Measurements from ENCODE around the gene HDAC4. TPM values are rescaled to one million over a fixed set of nuclear protein-coding genes. Genes with fewer than 3 reads are reported as not detected.

Gene HDAC4
- total RNA-seq, 2 donors from 2014 or later = 34.1 to 39.1 TPM

DNA sequence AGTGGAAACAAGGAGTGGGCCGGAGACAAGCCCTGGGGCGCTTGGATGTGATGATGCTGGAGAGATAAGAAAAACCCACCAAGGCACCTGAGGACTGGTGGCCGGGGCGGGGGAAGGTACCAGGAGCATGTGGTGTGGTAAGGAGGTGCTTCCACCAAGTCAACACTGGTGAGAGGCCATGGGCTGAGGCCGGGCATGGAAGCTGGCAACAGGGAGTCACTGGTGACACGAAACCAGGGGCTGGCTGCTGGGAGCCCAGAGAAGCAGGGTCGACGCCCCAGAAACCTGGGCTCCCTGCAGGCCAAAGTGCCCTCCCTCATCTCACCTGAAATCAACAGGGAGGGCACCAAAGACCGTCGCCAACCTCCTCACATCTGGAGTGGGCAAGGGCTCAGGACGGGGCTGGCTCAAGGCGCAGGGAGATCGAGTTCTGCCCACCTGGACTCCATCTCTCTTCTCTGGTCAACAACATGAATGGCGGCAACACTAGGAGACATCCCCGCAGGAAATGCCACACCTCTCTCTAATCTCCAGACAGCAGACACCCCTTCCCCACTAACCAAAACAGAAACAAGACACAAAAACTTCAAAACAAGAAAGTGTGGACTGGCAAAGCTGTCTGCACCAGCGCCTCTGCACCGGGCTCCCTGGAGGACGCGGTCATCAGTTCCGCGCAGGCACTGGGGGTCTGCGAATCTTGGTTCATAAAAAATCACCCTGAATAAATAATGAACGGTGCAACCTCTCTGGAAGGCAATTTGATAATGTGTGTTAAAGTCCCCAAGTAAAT lies 185.5 kb downstream of the HDAC4 start:
- Mint-ChIP-seq H3K36me3 (peaks cover 4 to 8% of the 10 kb centered on the region in 2 donors), H3K9me3 (no peaks in the 10 kb centered on the region), H3K27ac (peak overlapping the region in 1 of 2 donors; percentile 41)
- ATAC-seq = no peak
- DNase-seq (ENCODE audit: low spot score in 2 of 2) = no peak

DNA sequence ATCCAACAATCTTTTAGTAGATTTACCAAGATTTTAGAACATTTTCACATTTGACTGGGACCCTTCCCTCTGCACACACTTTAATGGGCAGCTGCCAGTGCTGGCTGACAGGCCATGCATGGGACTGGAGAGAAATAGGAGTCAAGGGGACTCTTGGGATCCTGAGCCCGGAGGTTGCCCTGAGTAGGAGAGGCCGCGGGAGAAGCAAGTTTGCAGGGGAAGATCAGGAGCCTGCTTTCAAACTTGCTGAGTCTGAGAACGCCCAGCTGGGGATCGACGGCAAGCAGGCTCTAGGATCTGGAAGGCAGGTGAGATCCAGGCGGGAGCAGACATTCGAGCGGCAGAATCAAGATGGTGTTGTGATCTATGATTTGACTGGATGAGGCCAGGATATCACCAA lies 186.1 kb downstream of the HDAC4 start:
- no peak overlapping the region for H3K27ac Mint-ChIP-seq
- no peak for ATAC-seq

GRCh38 chr2:239213643-239214101 lies 187.1 kb downstream of the HDAC4 start:
- ATAC-seq = no peak
- Mint-ChIP-seq H3K36me3 (peaks cover 4 to 8% of the 10 kb centered on the region in 2 donors), H3K27ac (no peak overlapping the region), H3K9me3 (no peaks in the 10 kb centered on the region)
- DNase-seq (ENCODE audit: low spot score in 2 of 2) = no peak

More for the DNA sequence above, 186.1 kb downstream of the HDAC4 start:
- no peaks in the 10 kb centered on the region for H3K9me3 Mint-ChIP-seq
- DNase-seq (ENCODE audit: low spot score in 2 of 2) = no peak
- peaks cover 4 to 8% of the 10 kb centered on the region in 2 donors for H3K36me3 Mint-ChIP-seq

- Mint-ChIP-seq H3K9me3 (no peaks in the 10 kb centered on the region), H3K27ac (no peak overlapping the region), H3K36me3 (peaks cover 4 to 8% of the 10 kb centered on the region in 2 donors)
- no peak for DNase-seq (ENCODE audit: low spot score in 2 of 2)
- ATAC-seq = no peak
These were observed 187.7 kb downstream of the HDAC4 start for GRCh38 chr2:239212929-239213642.

DNA sequence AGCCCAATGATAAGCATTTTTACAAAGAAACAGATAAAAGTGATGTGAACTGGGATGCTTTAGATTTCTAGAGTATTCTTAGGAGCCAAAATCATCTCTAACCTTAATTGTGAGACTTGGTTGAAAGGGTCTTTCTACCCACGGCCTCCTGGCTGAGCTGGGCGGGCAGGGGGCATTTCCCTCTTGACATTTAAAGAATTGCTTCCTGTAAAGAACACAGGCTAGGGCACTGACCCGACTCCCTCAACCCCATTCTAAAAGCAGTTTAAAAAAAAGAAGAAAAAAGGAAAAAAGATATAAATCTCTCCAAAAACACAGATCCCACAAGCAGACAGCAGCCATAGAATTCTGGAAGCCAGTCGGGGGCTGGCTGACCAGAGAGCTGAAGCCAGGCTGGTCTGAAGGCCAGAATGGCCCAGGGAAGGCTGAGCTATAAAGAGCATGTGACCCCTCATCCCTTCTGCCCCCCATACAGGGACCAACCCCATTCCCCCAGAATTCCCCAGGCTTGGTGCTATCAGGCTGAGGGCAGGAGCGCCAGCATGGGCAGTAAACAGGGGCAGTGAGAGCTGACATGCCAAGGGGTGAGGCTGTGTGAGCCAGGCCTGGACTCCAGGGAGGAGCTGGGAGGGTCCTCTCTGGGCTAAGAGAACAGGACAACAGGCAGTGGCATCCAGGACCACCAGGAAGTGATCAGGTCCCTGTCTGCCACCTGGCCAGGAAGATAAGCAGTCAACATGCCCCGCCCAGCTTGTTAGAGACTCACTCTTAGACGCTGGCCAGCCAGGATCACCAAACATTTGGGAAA lies 188.5 kb downstream of the HDAC4 start:
- peak overlapping the region in 1 of 2 donors; percentile 57 for H3K27ac Mint-ChIP-seq
- DNase-seq (ENCODE audit: low spot score in 2 of 2) (peak in 1 of 2 donors; percentile 18), ATAC-seq (no peak)
- H3K36me3 Mint-ChIP-seq = peaks cover 4 to 8% of the 10 kb centered on the region in 2 donors
- H3K9me3 Mint-ChIP-seq = no peaks in the 10 kb centered on the region

GRCh38 chr2:239211396-239212094 lies 189.3 kb downstream of the HDAC4 start:
- Mint-ChIP-seq H3K9me3 (no peaks in the 10 kb centered on the region), H3K27ac (peak overlapping the region in 1 of 2 donors; percentile 57), H3K36me3 (peaks cover 4 to 8% of the 10 kb centered on the region in 2 donors)
- ATAC-seq (peak; percentile 44 to 70), DNase-seq (ENCODE audit: low spot score in 2 of 2) (no peak)

GRCh38 chr2:239209783-239210182 lies 191.0 kb downstream of the HDAC4 start:
- ATAC-seq (no peak), DNase-seq (ENCODE audit: low spot score in 2 of 2) (no peak)
- peaks cover 3 to 5% of the 10 kb centered on the region in 2 donors for H3K36me3 Mint-ChIP-seq
- H3K27ac Mint-ChIP-seq = no peak overlapping the region
- H3K9me3 Mint-ChIP-seq = no peaks in the 10 kb centered on the region

- ATAC-seq (no peak), DNase-seq (ENCODE audit: low spot score in 2 of 2) (no peak)
- Mint-ChIP-seq H3K9me3 (no peaks in the 10 kb centered on the region), H3K36me3 (no peaks in the 10 kb centered on the region), H3K27ac (no peak overlapping the region)
These were observed 192.2 kb downstream of the HDAC4 start for GRCh38 chr2:239208465-239209180.

GRCh38 chr2:239206851-239207250 lies 194.0 kb downstream of the HDAC4 start:
- H3K27ac Mint-ChIP-seq = no peak overlapping the region
- H3K9me3 Mint-ChIP-seq = no peaks in the 10 kb centered on the region
- no peak for ATAC-seq
- DNase-seq (ENCODE audit: low spot score in 2 of 2) = no peak
- H3K36me3 Mint-ChIP-seq = no peaks in the 10 kb centered on the region

DNA sequence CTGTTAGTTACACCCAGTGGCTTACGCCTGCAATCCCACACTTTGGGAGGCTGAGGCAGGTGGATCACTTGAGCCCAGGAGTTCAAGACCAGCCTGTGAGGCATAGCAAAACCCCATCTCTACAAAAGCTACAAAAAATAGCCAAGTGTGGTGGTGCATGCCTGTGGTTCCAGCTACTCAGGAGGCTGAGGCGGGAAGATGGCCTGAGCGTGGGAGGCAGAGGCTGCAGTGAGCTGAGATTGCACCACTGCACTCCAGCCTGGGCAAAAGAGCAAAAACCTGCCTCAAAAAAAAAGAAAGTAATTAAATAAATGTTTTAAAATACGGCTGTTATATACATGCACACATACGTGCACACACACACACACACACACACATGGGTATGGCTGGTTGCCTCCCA lies 194.8 kb downstream of the HDAC4 start:
- ATAC-seq (no peak), DNase-seq (ENCODE audit: low spot score in 2 of 2) (no peak)
- Mint-ChIP-seq H3K27ac (no peak overlapping the region), H3K9me3 (no peaks in the 10 kb centered on the region), H3K36me3 (no peaks in the 10 kb centered on the region)

DNA sequence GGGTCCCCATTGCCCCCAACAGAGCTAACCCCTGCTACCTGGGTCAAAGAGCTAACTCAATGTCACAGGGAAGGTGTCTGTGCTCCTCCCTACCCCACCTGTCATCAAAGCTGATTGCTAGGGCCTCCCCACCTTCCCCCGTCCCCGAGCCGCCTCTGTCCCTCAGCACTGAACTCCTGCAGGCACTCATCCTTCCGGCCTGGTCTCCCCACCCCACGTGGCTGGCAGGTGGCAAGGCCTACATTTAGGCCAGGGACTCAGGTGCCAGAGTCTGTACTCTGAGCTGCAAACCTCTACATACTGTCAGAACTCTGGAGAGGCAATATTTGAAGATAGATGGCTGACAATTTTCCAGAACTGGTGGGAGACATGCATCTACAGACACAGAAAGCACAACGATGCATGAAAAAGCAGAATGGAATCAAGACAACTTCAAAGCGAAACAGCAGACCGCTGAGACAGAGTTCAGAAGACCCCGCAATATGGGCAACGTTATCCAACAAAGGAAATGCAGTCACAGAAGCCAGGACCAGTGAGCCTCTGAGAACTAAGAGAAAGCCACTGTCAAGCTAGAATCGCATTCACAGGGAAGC lies 195.8 kb downstream of the HDAC4 start:
- H3K9me3 Mint-ChIP-seq = no peaks in the 10 kb centered on the region
- H3K36me3 Mint-ChIP-seq = no peaks in the 10 kb centered on the region
- peak in 1 of 2 donors; percentile 38 for DNase-seq (ENCODE audit: low spot score in 2 of 2)
- ATAC-seq = no peak
- H3K27ac Mint-ChIP-seq = peak overlapping the region; percentile 60 to 76

DNA sequence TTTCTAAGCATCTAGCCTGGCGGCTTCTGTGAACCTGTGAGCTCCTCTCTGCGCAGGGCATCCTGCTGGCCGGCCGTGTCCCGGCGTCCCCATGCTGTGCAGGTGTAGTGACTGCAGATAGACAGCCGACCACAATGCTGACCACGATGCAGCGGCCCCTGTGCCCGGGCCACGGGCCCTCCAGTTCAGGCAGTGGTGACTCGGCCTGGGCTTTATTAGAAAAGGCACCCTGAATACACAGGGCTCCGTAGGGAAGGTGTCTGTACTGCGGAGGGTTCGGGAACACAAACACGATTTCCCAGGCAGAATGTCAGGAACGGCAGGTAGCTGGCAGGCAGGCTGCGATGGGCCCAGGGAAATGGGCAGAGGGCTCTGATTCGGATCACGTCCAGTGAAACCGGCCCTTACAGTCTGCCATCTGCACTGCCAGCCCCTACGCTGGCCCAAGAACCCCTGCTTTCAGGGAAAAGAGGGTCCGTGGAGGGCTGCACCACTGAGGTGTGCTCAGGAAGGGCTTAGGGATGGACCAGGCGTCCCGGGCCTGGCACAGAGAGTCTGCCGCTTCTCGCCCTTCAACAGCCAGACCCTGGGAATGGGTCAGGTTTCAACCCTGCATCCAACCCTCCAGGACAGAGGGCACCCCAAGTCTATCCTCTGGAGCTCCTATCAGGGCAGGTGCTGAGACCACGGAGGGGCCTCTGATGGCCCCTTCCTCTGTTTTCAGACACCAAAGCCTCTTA lies 196.5 kb downstream of the HDAC4 start:
- Mint-ChIP-seq H3K36me3 (no peaks in the 10 kb centered on the region), H3K27ac (peak overlapping the region in 1 of 2 donors; percentile 76), H3K9me3 (no peaks in the 10 kb centered on the region)
- ATAC-seq = no peak
- DNase-seq (ENCODE audit: low spot score in 2 of 2) = peak in 1 of 2 donors; percentile 50

DNA sequence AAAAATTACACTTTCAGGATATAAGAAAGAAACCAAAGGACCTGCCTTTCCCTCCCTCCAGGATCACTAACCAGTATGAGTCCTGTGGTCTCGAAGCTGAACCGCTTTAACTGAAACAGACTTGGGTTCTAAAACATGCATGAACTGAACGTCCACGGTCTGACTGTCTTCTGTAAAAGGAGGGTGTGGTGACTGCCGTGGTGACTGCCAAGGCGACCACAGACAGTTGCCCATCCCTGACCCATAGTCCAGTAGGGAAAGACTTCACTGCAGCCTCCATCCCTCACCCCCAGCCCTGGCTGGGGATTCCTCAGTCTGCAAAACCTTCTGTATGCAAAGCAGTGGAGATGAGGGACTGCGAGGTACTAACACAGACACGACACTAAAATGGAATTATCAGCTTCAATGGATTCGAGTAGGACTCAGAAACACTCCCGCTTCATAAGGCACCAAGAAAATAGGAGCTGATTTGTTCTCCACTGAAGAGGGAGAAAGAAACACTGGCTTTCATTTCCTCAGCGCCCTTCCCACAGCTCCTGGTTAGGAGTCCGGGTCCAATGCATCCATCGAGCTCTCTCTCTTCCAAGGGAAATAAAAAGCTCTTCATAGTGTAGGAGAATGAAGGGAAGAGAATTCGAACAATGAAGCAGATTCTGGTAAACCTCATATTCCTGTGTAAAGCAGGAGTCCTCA lies 197.2 kb downstream of the HDAC4 start:
- Mint-ChIP-seq H3K36me3 (no peaks in the 10 kb centered on the region), H3K27ac (peak overlapping the region; percentile 18 to 74), H3K9me3 (no peaks in the 10 kb centered on the region)
- DNase-seq (ENCODE audit: low spot score in 2 of 2) (no peak), ATAC-seq (no peak)

DNA sequence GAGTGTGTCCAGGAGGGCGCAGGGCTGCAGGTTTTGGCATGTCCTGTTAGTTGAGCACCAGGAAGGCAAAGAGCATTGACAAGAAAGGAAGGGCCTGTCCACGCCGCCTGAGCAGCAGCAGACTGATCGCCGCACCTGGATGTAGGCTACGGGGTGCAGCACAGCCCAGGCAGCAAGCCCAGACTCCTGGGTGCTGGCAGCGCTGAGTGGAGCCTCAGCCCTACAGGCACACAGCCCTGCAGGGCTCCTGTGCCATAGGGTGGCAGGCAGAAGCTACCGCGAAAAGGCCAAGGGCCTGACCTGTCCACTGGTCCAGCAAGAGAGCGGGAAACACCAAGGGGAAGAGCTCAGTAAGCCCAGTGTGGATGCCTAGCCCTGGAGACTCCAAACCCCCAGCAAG lies 198.0 kb downstream of the HDAC4 start:
- H3K9me3 Mint-ChIP-seq = no peaks in the 10 kb centered on the region
- DNase-seq (ENCODE audit: low spot score in 2 of 2) = no peak
- H3K27ac Mint-ChIP-seq = no peak overlapping the region
- no peaks in the 10 kb centered on the region for H3K36me3 Mint-ChIP-seq
- no peak for ATAC-seq

All from activated naive CD4-positive, alpha-beta T cell treated with anti-CD3 and anti-CD28 coated beads, Interleukin-2, amount 50 U/mL, for 72 hours (primary cell).